OCI-LY7 (cell line): ENCODE results near the gene GMDS. TPM values are rescaled to one million over a fixed set of nuclear protein-coding genes. Genes with fewer than 3 reads are reported as not detected.

Experiments
- BruUV-seq: library from RNA; stranded (reverse); fragments of 400-500 nt; replicated peaks from 2 replicates; lab custom pipeline; 2021; lab: Mats Ljungman, UMichigan
- CTCF ChIA-PET: fragments of 300-600 bp; sonication (Branson Sonifier 250); formaldehyde crosslinking; loops from one replicate; lab custom pipeline; 2022; ENCODE audit warnings: antibody characterized with exemption; ENCODE audit not compliant: unreplicated experiment; lab: Charles Lee
- POLR2A ChIA-PET: fragments of 300-600 bp; sonication (Branson Sonifier 250); formaldehyde crosslinking; loops from one replicate; lab custom pipeline; 2022; ENCODE audit warnings: antibody characterized with exemption; lab: Charles Lee
- DNase-seq: peaks from one replicate; pipeline ENCODE4 v3.0.0-alpha.2; 2015; ENCODE audit warnings: low spot score
- H2AFZ ChIP-seq: fragments of 200-600 bp; sonication (generic), shearing (Covaris generic); 2 replicates; pipeline ENCODE4 v1.6.1; 2014; ENCODE audit warnings: mild to moderate bottlenecking, antibody characterized with exemption, low read length, moderate library complexity
- H3K27ac ChIP-seq: fragments of 200-600 bp; sonication (generic); 2 replicates; pipeline ENCODE4 v1.5.1; 2014; ENCODE audit warnings: mixed run types, low read depth, mild to moderate bottlenecking, moderate library complexity, low read length, inconsistent platforms; ENCODE audit not compliant: poor library complexity, severe bottlenecking
- H3K36me3 ChIP-seq: fragments of 200-600 bp; sonication (generic); 2 replicates; pipeline ENCODE4 v1.6.1; 2014; ENCODE audit warnings: mild to moderate bottlenecking, antibody characterized with exemption, low read length, moderate library complexity, mixed read lengths; ENCODE audit not compliant: insufficient read depth
- H3K4me1 ChIP-seq: fragments of 200-600 bp; sonication (generic); 2 replicates; pipeline ENCODE4 v1.5.1; 2014; ENCODE audit warnings: mild to moderate bottlenecking, low read length; ENCODE audit not compliant: insufficient read depth, poor library complexity, severe bottlenecking
- H3K4me2 ChIP-seq: fragments of 200-600 bp; sonication (generic); 2 replicates; pipeline ENCODE4 v1.6.1; 2014; ENCODE audit warnings: mild to moderate bottlenecking, low read length
- H3K4me3 ChIP-seq: fragments of 200-600 bp; sonication (generic); 2 replicates; pipeline ENCODE4 v1.5.1; 2014; ENCODE audit warnings: mild to moderate bottlenecking, low read depth, low read length; ENCODE audit not compliant: poor library complexity, severe bottlenecking
- H3K79me2 ChIP-seq: fragments of 200-600 bp; sonication (generic); 2 replicates; pipeline ENCODE4 v1.6.1; 2016; ENCODE audit warnings: low read depth, mild to moderate bottlenecking, low read length, moderate library complexity, mixed read lengths; ENCODE audit not compliant: insufficient read depth
- H3K9me2 ChIP-seq: fragments of 200-600 bp; sonication (generic); 2 replicates; pipeline ENCODE4 v1.6.1; 2016; ENCODE audit warnings: mild to moderate bottlenecking, low read length, mixed read lengths; ENCODE audit not compliant: insufficient read depth
- H3K9me3 ChIP-seq: fragments of 200-600 bp; sonication (generic); 2 replicates; pipeline ENCODE4 v1.6.1; 2014; ENCODE audit warnings: mild to moderate bottlenecking, mixed run types, low read length, mixed read lengths
- H4K20me1 ChIP-seq: fragments of 200-600 bp; sonication (generic); 2 replicates; pipeline ENCODE4 v1.6.1; 2014; ENCODE audit warnings: mild to moderate bottlenecking, antibody characterized with exemption, low read length, moderate library complexity, mixed read lengths; ENCODE audit not compliant: insufficient read depth
- EZH2phosphoT487 ChIP-seq: fragments of 200-600 bp; sonication (generic); IDR thresholded peaks from 2 replicates; pipeline ENCODE4 v1.6.1; 2018; ENCODE audit warnings: low read depth, borderline replicate concordance, mild to moderate bottlenecking, mixed run types, antibody characterized with exemption, low read length, moderate library complexity, mixed read lengths
- intact Hi-C: fragments of 100-400 bp; cut with micrococcal nuclease; formaldehyde crosslinking; loops from one replicate; pipeline ENCODE4 v1.10.0; 2022; ENCODE audit not compliant: unreplicated experiment
- total RNA-seq, 2 experiments: library from RNA; depleted of rRNA in 1 of 2; stranded (reverse); fragments of >200 nt in 1 of 2; shearing (Covaris generic) in 1 of 2; gene quantifications; 2 replicates each; pipeline ENCODE4 v1.2.3, GENCODE V29; 2014 to 2022
- TF ChIP-seq, protein P1 (sequence below): fragments of 200-600 bp; sonication (generic); conservative IDR thresholded peaks from 2 replicates; pipeline ENCODE4 v1.5.1; 2014; ENCODE audit warnings: mild to moderate bottlenecking, antibody characterized with exemption, low read length, moderate library complexity, mixed read lengths

The GMDS gene
- total RNA-seq, 2 experiments from 2014 or later: 9.9 to 26.8 TPM

DNA sequence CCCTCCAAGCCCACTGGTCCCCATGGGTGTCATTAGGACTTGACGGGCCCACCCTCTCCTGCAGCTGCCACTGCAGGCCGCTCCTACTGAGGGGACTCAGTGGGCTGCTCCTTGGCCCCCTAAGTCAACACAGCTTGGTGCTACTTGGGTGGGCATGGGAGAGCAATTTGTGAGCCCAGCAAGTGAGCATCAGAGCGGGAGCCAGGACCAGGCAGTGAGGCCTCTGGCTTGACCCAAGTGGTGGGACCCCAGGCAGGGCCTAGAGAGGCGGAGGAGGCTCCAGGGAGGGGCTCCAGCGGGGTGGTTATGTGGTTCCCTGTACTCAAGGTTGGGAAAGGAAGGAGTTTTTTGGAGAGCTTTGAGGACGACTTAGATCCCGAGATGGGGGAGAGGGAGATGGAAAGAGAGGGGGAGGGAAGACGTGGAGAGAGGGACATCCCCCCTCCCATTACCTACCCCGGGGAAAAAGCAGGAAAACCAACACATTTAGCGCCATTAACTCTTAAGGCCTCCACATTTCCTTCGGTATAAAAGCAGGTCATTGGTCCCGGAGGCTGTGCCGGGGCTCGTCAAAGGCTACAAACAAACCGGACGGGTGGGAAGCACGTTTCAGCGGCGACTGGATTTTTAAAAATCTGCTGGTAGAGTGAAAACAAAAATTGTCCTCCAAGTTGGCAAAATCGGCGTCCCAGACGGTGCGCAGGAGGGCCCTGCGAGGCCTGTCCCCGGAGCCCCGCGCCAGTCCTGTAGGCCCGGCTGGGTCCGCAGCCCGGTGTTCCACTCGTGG, 626.9 kb downstream of the GMDS start:
- POLR2A ChIA-PET: no interaction called here
- DNase-seq: no peak

GRCh38 chr6:1617466-1618310, 627.7 kb downstream of the GMDS start:
- no peaks in the 10 kb centered on the region for H3K9me3 ChIP-seq
- no peak overlapping the region for H2AFZ ChIP-seq
- TF ChIP-seq EZH2phosphoT487: no peak
- TF ChIP-seq, protein P1, sequence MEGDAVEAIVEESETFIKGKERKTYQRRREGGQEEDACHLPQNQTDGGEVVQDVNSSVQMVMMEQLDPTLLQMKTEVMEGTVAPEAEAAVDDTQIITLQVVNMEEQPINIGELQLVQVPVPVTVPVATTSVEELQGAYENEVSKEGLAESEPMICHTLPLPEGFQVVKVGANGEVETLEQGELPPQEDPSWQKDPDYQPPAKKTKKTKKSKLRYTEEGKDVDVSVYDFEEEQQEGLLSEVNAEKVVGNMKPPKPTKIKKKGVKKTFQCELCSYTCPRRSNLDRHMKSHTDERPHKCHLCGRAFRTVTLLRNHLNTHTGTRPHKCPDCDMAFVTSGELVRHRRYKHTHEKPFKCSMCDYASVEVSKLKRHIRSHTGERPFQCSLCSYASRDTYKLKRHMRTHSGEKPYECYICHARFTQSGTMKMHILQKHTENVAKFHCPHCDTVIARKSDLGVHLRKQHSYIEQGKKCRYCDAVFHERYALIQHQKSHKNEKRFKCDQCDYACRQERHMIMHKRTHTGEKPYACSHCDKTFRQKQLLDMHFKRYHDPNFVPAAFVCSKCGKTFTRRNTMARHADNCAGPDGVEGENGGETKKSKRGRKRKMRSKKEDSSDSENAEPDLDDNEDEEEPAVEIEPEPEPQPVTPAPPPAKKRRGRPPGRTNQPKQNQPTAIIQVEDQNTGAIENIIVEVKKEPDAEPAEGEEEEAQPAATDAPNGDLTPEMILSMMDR: no peak
- no peaks in the 10 kb centered on the region for H3K36me3 ChIP-seq
- no peak overlapping the region for H3K4me3 ChIP-seq
- no TSS peak for BruUV-seq
- H3K4me2 ChIP-seq: no peak overlapping the region
- intact Hi-C loops: no loop called here
- no peak overlapping the region for H3K27ac ChIP-seq
- H3K79me2 ChIP-seq: no peaks in the 10 kb centered on the region
- no peaks in the 10 kb centered on the region for H3K4me1 ChIP-seq
- H4K20me1 ChIP-seq: 0 out of 2 replicates have a peak, but pooled peaks cover 3% of the 10 kb centered on the region
- ChIA-PET POLR2A (interaction anchor here (0.9 kb wide), 1 partner anchor 187 kb away, joined by 6 read pairs; no protein-coding TSS in a partner anchor), CTCF (no interaction called here)
- no peaks in the 10 kb centered on the region for H3K9me2 ChIP-seq
- DNase-seq: no peak

More for the DNA sequence above, 626.9 kb downstream of the GMDS start:
- no TSS peak for BruUV-seq
- no peak overlapping the region for H3K27ac ChIP-seq
- TF ChIP-seq, protein P1: no peak
- no peak for TF ChIP-seq EZH2phosphoT487
- no peaks in the 10 kb centered on the region for H3K9me3 ChIP-seq
- H3K4me3 ChIP-seq: no peak overlapping the region
- no peak overlapping the region for H3K4me2 ChIP-seq
- H3K36me3 ChIP-seq: no peaks in the 10 kb centered on the region
- 0 out of 2 replicates have a peak, but pooled peaks cover 3% of the 10 kb centered on the region for H4K20me1 ChIP-seq
- CTCF ChIA-PET: no interaction called here
- intact Hi-C loops: no loop called here
- no peaks in the 10 kb centered on the region for H3K4me1 ChIP-seq
- no peak overlapping the region for H2AFZ ChIP-seq
- no peaks in the 10 kb centered on the region for H3K9me2 ChIP-seq
- H3K79me2 ChIP-seq: no peaks in the 10 kb centered on the region
